HEK293T (cell line): ENCODE data around the gene APBA1.

Source experiments
- CTCF ChIA-PET: fragments of 350-600 bp; formaldehyde crosslinking; extraction: SDS; loops from one replicate; lab custom pipeline; 2021; ENCODE audit warnings: antibody characterized with exemption, inconsistent platforms; lab: Yijun Ruan, JAX
- POLR2A ChIA-PET: fragments of 350-600 bp; formaldehyde crosslinking; extraction: SDS; loops from one replicate; lab custom pipeline; 2020; ENCODE audit warnings: antibody characterized with exemption, inconsistent platforms; lab: Yijun Ruan, JAX
- DNase-seq: peaks from one replicate; pipeline ENCODE4 v3.0.0; 2012; ENCODE audit warnings: mixed read lengths; ENCODE audit errors: extremely low spot score
- ARNT ChIP-seq: fragments of 450-650 bp; IDR thresholded peaks from 2 replicates; pipeline ENCODE4 v1.6.1; 2017; ENCODE audit warnings: mild to moderate bottlenecking
- BHLHE40 ChIP-seq: fragments of 450-650 bp; IDR thresholded peaks from 2 replicates; pipeline ENCODE4 v1.6.1; 2016; ENCODE audit warnings: mild to moderate bottlenecking, moderate library complexity, borderline replicate concordance
- CTBP1 ChIP-seq: fragments of 450-650 bp; IDR thresholded peaks from 2 replicates; pipeline ENCODE4 v1.6.1; 2016; ENCODE audit warnings: borderline replicate concordance
- ELF4 ChIP-seq: fragments of 450-650 bp; IDR thresholded peaks from 2 replicates; pipeline ENCODE4 v1.6.1; 2017; ENCODE audit warnings: antibody characterized with exemption
- FOXA1 ChIP-seq: fragments of 450-650 bp; IDR thresholded peaks from 2 replicates; pipeline ENCODE4 v1.6.1; 2016; ENCODE audit warnings: mild to moderate bottlenecking
- FOXK2 ChIP-seq: fragments of 450-650 bp; IDR thresholded peaks from 2 replicates; pipeline ENCODE4 v1.6.1; 2016; ENCODE audit warnings: mild to moderate bottlenecking
- FOXM1 ChIP-seq: fragments of 450-650 bp; IDR thresholded peaks from 2 replicates; pipeline ENCODE4 v1.6.1; 2017; ENCODE audit warnings: mild to moderate bottlenecking, borderline replicate concordance
- HDGF ChIP-seq: fragments of 450-650 bp; IDR thresholded peaks from 2 replicates; pipeline ENCODE4 v1.6.1; 2017; ENCODE audit warnings: antibody characterized with exemption, borderline replicate concordance
- L3MBTL2 ChIP-seq: fragments of 450-650 bp; conservative IDR thresholded peaks from 2 replicates; pipeline ENCODE4 v1.6.1; 2016; ENCODE audit warnings: mild to moderate bottlenecking
- LEF1 ChIP-seq: fragments of 450-650 bp; IDR thresholded peaks from 2 replicates; pipeline ENCODE4 v1.6.1; 2017; ENCODE audit warnings: mild to moderate bottlenecking, borderline replicate concordance
- NFRKB ChIP-seq: fragments of 450-650 bp; IDR thresholded peaks from 2 replicates; pipeline ENCODE4 v1.6.1; 2016; ENCODE audit warnings: mild to moderate bottlenecking, moderate library complexity
- PKNOX1 ChIP-seq: fragments of 450-650 bp; IDR thresholded peaks from 2 replicates; pipeline ENCODE4 v1.6.1; 2016
- SP1 ChIP-seq: fragments of 450-650 bp; IDR thresholded peaks from 2 replicates; pipeline ENCODE4 v1.6.1; 2017
- SUZ12 ChIP-seq: fragments of 450-650 bp; IDR thresholded peaks from 2 replicates; pipeline ENCODE4 v1.6.1; 2016; ENCODE audit warnings: mild to moderate bottlenecking
- TARDBP ChIP-seq: fragments of 450-650 bp; IDR thresholded peaks from 2 replicates; pipeline ENCODE4 v1.6.1; 2016
- ZNF384 ChIP-seq: fragments of 450-650 bp; IDR thresholded peaks from 2 replicates; pipeline ENCODE4 v1.6.1; 2016

The APBA1 gene

GRCh38 chr9:69572611-69573010 is 99.6 kb downstream of the APBA1 start:
- ChIA-PET POLR2A (no interaction called here), CTCF (no interaction called here)
- DNase-seq: no peak
- TF ChIP-seq TARDBP: no peak
- no peak for TF ChIP-seq SP1
- no peak for TF ChIP-seq FOXA1
- no peak for TF ChIP-seq L3MBTL2
- no peak for TF ChIP-seq NFRKB
- TF ChIP-seq ZNF384: no peak
- TF ChIP-seq FOXK2: no peak
- TF ChIP-seq HDGF: no peak

GRCh38 chr9:69571032-69571431 is 101.1 kb downstream of the APBA1 start:
- DNase-seq: no peak
- ChIA-PET CTCF (no interaction called here), POLR2A (no interaction called here)
- no peak for TF ChIP-seq TARDBP
- TF ChIP-seq BHLHE40: no peak
- TF ChIP-seq FOXM1: no peak
- no peak for TF ChIP-seq NFRKB
- TF ChIP-seq ELF4: no peak
- no peak for TF ChIP-seq LEF1
- no peak for TF ChIP-seq ZNF384
- TF ChIP-seq PKNOX1: no peak
- TF ChIP-seq L3MBTL2: no peak
- no peak for TF ChIP-seq HDGF
- no peak for TF ChIP-seq FOXK2
- TF ChIP-seq ARNT: no peak
- no peak for TF ChIP-seq SP1
- no peak for TF ChIP-seq CTBP1

GRCh38 chr9:69569738-69570451 is 102.3 kb downstream of the APBA1 start:
- TF ChIP-seq ELF4 (no peak), BHLHE40 (no peak), NFRKB (no peak), PKNOX1 (no peak), FOXM1 (no peak), ZNF384 (no peak), SP1 (no peak), CTBP1 (no peak), ARNT (no peak), TARDBP (no peak), HDGF (no peak), LEF1 (no peak), L3MBTL2 (no peak), FOXA1 (no peak), SUZ12 (no peak), FOXK2 (no peak)
- no peak for DNase-seq
- ChIA-PET CTCF (no interaction called here), POLR2A (no interaction called here)

- DNase-seq: no peak
- ChIA-PET POLR2A (no interaction called here), CTCF (interaction anchor here (0.6 kb wide), 1 partner anchor 627 kb away, joined by 4 read pairs; no protein-coding TSS in a partner anchor)
- TF ChIP-seq ELF4 (no peak), PKNOX1 (no peak), ZNF384 (no peak), ARNT (no peak), NFRKB (no peak), HDGF (no peak)
Observed at GRCh38 chr9:69564557-69564956, 107.6 kb downstream of the APBA1 start.

- POLR2A ChIA-PET: no interaction called here
- TF ChIP-seq CTBP1 (no peak), ZNF384 (no peak), SP1 (no peak), FOXK2 (no peak), L3MBTL2 (no peak), LEF1 (no peak), BHLHE40 (no peak)
- DNase-seq: no peak
- CTCF ChIA-PET: no interaction called here
Observed at GRCh38 chr9:69559126-69559525, 113.0 kb downstream of the APBA1 start.

- TF ChIP-seq FOXM1: no peak
- no peak for DNase-seq
- POLR2A ChIA-PET: no interaction called here
- CTCF ChIA-PET: interaction anchor here (1.2 kb wide), 1 partner anchor 9 kb away, joined by 3 read pairs; no protein-coding TSS in a partner anchor
Observed at GRCh38 chr9:69556707-69557106, 115.5 kb downstream of the APBA1 start.

- POLR2A ChIA-PET: no interaction called here
- CTCF ChIA-PET: interaction anchor here (1.1 kb wide), 1 partner anchor 143 kb away, joined by 3 read pairs; no protein-coding TSS in a partner anchor
- DNase-seq: no peak
- TF ChIP-seq FOXA1: no peak
- no peak for TF ChIP-seq FOXK2
- TF ChIP-seq LEF1: no peak
- TF ChIP-seq L3MBTL2: no peak
- no peak for TF ChIP-seq NFRKB
- no peak for TF ChIP-seq ELF4
- TF ChIP-seq BHLHE40: no peak
Observed at GRCh38 chr9:69555802-69556201, 116.4 kb downstream of the APBA1 start.
